SK-N-SH treated with all-trans-retinoic acid at 6 μM for 48 hours (cell line): ENCODE data around the gene HLA-C.

Experiments used
- ATAC-seq: fragments of 200-7000 bp; cut with Tn5 transposase; 3 replicates; pipeline ENCODE4 v1.9.1; 2020; ENCODE audit warnings: mild to moderate bottlenecking, moderate library complexity
- ARNTL ChIP-seq: fragments of 450-650 bp; formaldehyde crosslinking; IDR thresholded peaks from 2 replicates; pipeline ENCODE4 v1.5.0; 2020; ENCODE audit warnings: low read depth, mild to moderate bottlenecking, moderate library complexity, borderline replicate concordance
- BACH2 ChIP-seq: fragments of 250-450 bp; sonication (Bioruptor Pico); IDR thresholded peaks from 2 replicates; pipeline ENCODE4 v1.9.0; 2021; ENCODE audit warnings: mild to moderate bottlenecking, borderline replicate concordance
- CSDC2 ChIP-seq: fragments of 250-450 bp; sonication (Bioruptor Pico); IDR thresholded peaks from 2 replicates; pipeline ENCODE4 v1.5.0; 2020; ENCODE audit warnings: mild to moderate bottlenecking, moderate library complexity
- ESRRG ChIP-seq: fragments of 250-450 bp; sonication (Bioruptor Pico); IDR thresholded peaks from 2 replicates; pipeline ENCODE4 v1.6.1; 2021; ENCODE audit warnings: mild to moderate bottlenecking
- GLIS3 ChIP-seq: fragments of 250-450 bp; sonication (Bioruptor Pico); IDR thresholded peaks from 2 replicates; pipeline ENCODE4 v1.5.0; 2020; ENCODE audit warnings: mild to moderate bottlenecking, moderate library complexity
- ISL1 ChIP-seq: fragments of 250-450 bp; sonication (Bioruptor Pico); IDR thresholded peaks from 2 replicates; pipeline ENCODE4 v2.1.2; 2022; ENCODE audit warnings: mild to moderate bottlenecking, moderate library complexity
- OSR1 ChIP-seq: fragments of 250-450 bp; sonication (Bioruptor Pico); IDR thresholded peaks from 2 replicates; pipeline ENCODE4 v1.8.0; 2022; ENCODE audit warnings: moderate library complexity, mild to moderate bottlenecking, inconsistent platforms
- PATZ1 ChIP-seq: fragments of 250-450 bp; sonication (Bioruptor Pico); IDR thresholded peaks from 2 replicates; pipeline ENCODE4 v1.8.0; 2020; ENCODE audit warnings: mild to moderate bottlenecking, moderate library complexity, borderline replicate concordance
- TOX ChIP-seq: fragments of 250-450 bp; sonication (Bioruptor Pico); IDR thresholded peaks from 2 replicates; pipeline ENCODE4 v1.8.0; 2021; ENCODE audit warnings: mild to moderate bottlenecking, moderate library complexity, borderline replicate concordance
- TSHZ2 ChIP-seq: fragments of 250-450 bp; sonication (Bioruptor Pico); IDR thresholded peaks from 2 replicates; pipeline ENCODE4 v1.5.0; 2020; ENCODE audit warnings: mild to moderate bottlenecking, moderate library complexity
- ZC3H10 ChIP-seq: fragments of 250-450 bp; sonication (Bioruptor Pico); IDR thresholded peaks from 2 replicates; pipeline ENCODE4 v1.5.1; 2021; ENCODE audit warnings: mild to moderate bottlenecking, moderate library complexity
- ZFP3 ChIP-seq: fragments of 250-450 bp; sonication (Bioruptor Pico); IDR thresholded peaks from 2 replicates; pipeline ENCODE4 v1.5.0; 2020; ENCODE audit warnings: mild to moderate bottlenecking, moderate library complexity
- ZFP30 ChIP-seq: fragments of 450-650 bp; formaldehyde crosslinking; IDR thresholded peaks from 2 replicates; pipeline ENCODE4 v1.5.0; 2022; ENCODE audit warnings: mild to moderate bottlenecking, moderate library complexity
- ZNF565 ChIP-seq: fragments of 450-650 bp; formaldehyde crosslinking; conservative IDR thresholded peaks from 2 replicates; pipeline ENCODE4 v1.5.0; 2020; ENCODE audit warnings: low read depth, mild to moderate bottlenecking, moderate library complexity
- ZNF70 ChIP-seq: fragments of 450-650 bp; formaldehyde crosslinking; IDR thresholded peaks from 2 replicates; pipeline ENCODE4 v1.5.0; 2020; ENCODE audit warnings: mild to moderate bottlenecking, moderate library complexity
- TF ChIP-seq, protein P1 (sequence below): fragments of 250-450 bp; sonication (Bioruptor Pico); IDR thresholded peaks from 2 replicates; pipeline ENCODE4 v1.8.0; 2021; ENCODE audit warnings: low read depth, mild to moderate bottlenecking, moderate library complexity, borderline replicate concordance
- TF ChIP-seq, protein P2 (sequence below): fragments of 250-450 bp; sonication (Bioruptor Pico); IDR thresholded peaks from 2 replicates; pipeline ENCODE4 v1.5.1; 2020; ENCODE audit warnings: low read depth, mild to moderate bottlenecking, moderate library complexity
- TF ChIP-seq, protein P3 (sequence below): fragments of 250-450 bp; sonication (Bioruptor Pico); IDR thresholded peaks from 2 replicates; pipeline ENCODE4 v1.5.1; 2021; ENCODE audit warnings: mild to moderate bottlenecking, moderate library complexity

The HLA-C gene

GRCh38 chr6:31268369-31268765 lies 3.5 kb downstream of the HLA-C start:
- ATAC-seq, result no peak
- TF ChIP-seq ZNF565 (no peak), ISL1 (CRISPR knock-in tag) (no peak), ZNF70 (CRISPR knock-in tag) (no peak), ARNTL (no peak), ESRRG (CRISPR knock-in tag) (no peak), ZFP30 (no peak), OSR1 (CRISPR knock-in tag) (no peak)
- TF ChIP-seq, protein P1, sequence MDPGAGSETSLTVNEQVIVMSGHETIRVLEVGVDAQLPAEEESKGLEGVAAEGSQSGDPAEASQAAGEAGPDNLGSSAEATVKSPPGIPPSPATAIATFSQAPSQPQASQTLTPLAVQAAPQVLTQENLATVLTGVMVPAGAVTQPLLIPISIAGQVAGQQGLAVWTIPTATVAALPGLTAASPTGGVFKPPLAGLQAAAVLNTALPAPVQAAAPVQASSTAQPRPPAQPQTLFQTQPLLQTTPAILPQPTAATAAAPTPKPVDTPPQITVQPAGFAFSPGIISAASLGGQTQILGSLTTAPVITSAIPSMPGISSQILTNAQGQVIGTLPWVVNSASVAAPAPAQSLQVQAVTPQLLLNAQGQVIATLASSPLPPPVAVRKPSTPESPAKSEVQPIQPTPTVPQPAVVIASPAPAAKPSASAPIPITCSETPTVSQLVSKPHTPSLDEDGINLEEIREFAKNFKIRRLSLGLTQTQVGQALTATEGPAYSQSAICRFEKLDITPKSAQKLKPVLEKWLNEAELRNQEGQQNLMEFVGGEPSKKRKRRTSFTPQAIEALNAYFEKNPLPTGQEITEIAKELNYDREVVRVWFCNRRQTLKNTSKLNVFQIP (CRISPR knock-in tag), result no peak

DNA sequence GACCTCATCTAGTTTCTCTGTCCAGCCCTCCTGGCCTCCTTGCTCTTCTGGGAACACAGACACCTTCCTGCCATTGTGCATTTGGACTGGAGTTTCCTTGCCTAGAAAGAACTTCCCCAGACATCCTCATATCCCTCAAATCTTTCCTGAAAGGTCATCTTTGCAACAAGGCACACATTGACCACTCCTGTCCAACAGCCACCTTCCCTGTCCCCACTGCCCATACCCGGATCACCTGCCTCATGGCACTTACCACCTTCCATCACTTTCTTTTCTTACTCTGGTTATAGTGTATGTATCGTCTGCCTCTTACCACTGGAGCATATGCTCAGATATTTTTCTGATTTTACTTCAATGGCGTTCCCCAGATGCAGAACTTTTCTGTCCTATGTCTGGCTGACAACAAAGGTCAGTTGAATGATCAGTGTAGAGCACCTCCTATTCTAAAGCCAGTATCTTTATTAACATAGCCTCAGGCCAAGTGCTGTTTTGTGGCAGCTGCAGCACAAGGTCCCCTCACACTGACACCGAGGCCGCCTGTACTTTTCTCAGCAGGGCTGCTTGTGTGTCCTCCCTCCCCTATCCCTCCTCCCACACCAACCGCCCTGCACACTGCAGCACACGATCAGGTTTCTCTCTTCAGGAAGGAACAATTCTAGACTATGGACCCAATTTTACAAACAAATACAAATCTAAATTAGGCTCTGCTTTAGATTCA lies 4.1 kb downstream of the HLA-C start:
- TF ChIP-seq GLIS3 (CRISPR knock-in tag), result no peak
- no peak for TF ChIP-seq BACH2 (CRISPR knock-in tag)
- TF ChIP-seq ZFP3 (CRISPR knock-in tag), result no peak
- no peak for TF ChIP-seq ESRRG (CRISPR knock-in tag)
- TF ChIP-seq TOX (CRISPR knock-in tag), result no peak
- no peak for TF ChIP-seq TSHZ2
- TF ChIP-seq ZC3H10 (CRISPR knock-in tag), result no peak
- TF ChIP-seq, all 23 proteins: peak for 0
- no peak for ATAC-seq

DNA sequence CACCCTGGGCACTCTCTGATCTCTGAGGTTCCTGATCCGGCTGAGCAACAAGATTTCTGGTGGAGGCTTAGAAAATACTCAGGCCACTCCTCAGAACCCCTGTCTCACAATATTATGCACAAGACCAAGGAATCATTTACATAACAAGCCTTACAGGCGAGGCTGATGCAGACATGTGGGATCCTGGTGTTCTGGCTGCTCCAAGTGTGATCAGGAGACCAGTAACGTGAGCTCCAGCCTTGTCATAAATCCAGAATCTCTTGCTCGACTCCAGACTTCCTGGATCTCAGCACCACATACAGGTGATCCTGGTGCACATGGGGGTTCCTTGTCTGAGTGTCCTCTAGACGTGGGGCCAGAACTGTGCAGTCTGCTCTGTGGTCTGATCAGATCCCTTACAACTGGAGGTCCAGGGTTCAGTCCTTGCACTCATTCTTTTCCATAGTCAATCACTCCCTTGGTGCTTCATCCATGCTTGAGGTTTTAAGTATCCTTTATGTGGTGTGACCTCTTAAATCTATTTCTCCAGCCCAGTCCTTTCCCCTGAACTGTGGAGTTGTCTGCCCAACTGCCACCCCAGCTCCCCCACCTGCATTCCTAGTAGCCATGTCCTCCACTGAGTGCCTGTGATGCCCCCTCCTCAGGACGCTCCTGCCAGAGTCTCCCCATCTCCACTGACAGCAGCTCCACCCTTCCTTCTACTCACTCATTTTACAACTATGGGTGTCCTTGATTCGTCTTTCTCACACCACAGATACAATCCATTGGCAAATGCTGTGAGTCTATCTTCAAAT lies 5.1 kb downstream of the HLA-C start:
- no peak for ATAC-seq
- no peak for TF ChIP-seq ZC3H10 (CRISPR knock-in tag)
- no peak for TF ChIP-seq OSR1 (CRISPR knock-in tag)
- TF ChIP-seq GLIS3 (CRISPR knock-in tag), result no peak
- TF ChIP-seq PATZ1 (CRISPR knock-in tag), result no peak
- no peak for TF ChIP-seq ARNTL
- no peak for TF ChIP-seq TSHZ2
- no peak for TF ChIP-seq ZNF70 (CRISPR knock-in tag)
- TF ChIP-seq, protein P2, sequence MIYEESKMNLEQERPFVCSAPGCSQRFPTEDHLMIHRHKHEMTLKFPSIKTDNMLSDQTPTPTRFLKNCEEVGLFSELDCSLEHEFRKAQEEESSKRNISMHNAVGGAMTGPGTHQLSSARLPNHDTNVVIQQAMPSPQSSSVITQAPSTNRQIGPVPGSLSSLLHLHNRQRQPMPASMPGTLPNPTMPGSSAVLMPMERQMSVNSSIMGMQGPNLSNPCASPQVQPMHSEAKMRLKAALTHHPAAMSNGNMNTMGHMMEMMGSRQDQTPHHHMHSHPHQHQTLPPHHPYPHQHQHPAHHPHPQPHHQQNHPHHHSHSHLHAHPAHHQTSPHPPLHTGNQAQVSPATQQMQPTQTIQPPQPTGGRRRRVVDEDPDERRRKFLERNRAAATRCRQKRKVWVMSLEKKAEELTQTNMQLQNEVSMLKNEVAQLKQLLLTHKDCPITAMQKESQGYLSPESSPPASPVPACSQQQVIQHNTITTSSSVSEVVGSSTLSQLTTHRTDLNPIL, result no peak
- TF ChIP-seq CSDC2 (CRISPR knock-in tag), result no peak
- TF ChIP-seq ZFP3 (CRISPR knock-in tag), result no peak
- TF ChIP-seq, protein P1 (CRISPR knock-in tag), result no peak
- TF ChIP-seq, protein P3, sequence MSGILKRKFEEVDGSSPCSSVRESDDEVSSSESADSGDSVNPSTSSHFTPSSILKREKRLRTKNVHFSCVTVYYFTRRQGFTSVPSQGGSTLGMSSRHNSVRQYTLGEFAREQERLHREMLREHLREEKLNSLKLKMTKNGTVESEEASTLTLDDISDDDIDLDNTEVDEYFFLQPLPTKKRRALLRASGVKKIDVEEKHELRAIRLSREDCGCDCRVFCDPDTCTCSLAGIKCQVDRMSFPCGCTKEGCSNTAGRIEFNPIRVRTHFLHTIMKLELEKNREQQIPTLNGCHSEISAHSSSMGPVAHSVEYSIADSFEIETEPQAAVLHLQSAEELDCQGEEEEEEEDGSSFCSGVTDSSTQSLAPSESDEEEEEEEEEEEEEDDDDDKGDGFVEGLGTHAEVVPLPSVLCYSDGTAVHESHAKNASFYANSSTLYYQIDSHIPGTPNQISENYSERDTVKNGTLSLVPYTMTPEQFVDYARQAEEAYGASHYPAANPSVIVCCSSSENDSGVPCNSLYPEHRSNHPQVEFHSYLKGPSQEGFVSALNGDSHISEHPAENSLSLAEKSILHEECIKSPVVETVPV (CRISPR knock-in tag), result no peak
- no peak for TF ChIP-seq ZNF565
- no peak for TF ChIP-seq ZFP30
- TF ChIP-seq, all 23 proteins: peak for 0
